ENCODE results near the gene FRMPD1. TPM values are rescaled to one million over a fixed set of nuclear protein-coding genes. Genes with fewer than 3 reads are reported as not detected.

The FRMPD1 gene, protein sequence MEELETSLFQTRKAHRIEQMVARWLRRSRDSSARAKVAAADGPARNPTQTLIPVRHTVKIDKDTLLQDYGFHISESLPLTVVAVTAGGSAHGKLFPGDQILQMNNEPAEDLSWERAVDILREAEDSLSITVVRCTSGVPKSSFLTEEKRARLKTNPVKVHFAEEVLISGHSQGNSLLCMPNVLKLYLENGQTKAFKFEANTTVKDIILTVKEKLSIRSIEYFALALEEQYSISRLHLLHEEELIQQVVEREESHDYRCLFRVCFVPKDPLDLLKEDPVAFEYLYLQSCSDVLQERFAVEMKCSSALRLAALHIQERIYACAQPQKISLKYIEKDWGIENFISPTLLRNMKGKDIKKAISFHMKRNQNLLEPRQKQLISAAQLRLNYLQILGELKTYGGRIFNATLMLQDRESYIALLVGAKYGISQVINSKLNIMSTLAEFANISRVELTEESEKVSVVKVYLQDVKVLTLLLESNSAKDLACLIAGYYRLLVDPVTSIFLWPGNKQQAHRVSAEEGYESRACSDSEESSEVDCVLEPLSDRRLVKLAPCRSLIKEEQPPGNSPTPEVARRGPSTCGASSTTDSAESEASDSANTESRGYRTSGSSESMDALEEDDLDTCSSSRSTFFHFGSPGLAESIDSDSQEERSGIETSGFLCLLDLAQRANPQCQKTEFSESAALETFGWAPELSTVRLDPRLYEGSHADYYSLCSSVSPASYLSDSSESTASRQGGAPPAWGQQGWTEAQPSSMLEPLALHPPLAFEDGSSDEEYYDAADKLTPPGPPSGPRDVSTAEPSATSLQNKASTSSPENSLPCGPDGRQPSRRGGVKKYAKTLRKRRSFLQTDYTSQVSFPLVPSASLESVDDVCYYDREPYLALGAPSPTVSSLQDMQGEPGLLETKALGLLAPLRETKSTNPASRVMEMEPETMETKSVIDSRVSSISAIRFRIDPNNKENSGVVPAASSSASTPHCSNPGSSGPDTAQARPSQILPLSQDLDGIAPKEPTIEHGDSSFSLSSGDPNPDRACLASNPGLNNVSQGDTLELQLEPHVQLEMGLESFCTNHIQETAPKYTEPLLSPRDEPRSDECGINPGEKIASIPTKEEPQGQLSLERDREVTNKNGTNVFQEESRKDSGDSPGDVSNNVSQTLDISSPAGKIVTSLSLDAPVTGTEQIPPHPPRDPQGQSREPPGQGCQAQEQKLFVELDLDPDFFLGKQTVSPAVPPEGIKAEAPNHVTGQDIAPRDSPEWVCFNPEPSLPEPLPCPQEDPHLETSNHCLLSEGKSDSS (N-terminal part only)
- 0.03 to 0.06 TPM (median 0.05 TPM) in 3 of 5 replicates, not detected in the others for total RNA-seq (2022; extraction: Qiagen RNA extraction; ENCODE audit: low read depth)

GRCh38 chr9:37650873-37651768 is at the start of gene FRMPD1:
Gene FRMPD1, plus strand, starts transcription at chr9:37650954. Its CDS starts 41,688 bp downstream, at chr9:37692642.

DNA sequence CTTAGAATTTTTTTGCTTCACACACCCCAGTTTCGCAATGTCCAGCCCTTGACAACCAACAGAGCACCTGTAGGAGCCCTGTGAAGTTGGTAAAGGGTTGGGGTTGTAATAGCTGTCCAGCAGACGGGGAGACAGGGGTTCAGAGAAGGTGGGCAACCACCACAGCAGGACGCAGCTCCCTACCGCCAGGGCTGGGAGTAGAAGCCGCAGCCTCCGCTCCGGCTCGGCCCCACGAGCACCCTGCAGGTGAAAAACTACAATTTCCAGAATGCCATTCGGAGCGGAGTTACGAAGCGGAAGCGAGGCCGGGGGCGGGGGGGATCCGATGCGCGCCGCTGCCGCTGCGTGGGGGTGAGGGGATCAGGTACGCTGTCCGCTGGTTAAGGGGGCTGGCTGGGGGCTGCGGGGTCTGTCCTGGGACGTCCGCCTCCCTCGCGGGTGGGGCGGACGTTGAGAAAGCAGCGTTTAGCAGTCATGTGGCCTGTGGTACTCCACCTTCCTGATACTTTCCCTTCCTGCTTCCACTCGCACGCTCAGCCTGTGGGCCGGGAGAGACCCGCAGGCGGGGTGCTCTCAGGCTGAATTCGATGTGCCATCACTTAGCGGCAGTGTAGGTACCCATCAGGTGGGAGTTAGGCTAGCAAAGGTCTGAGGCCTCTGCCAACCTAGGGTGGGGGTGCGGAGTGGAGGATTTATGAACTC is 102.9 kb downstream of the FRMPD1 start, which contains the start of gene TRMT10B:
Gene TRMT10B, plus strand, starts transcription at position 317 of the 702 bp plus-strand sequence. CDS start 8,127 bp downstream, outside the sequence.

DNA sequence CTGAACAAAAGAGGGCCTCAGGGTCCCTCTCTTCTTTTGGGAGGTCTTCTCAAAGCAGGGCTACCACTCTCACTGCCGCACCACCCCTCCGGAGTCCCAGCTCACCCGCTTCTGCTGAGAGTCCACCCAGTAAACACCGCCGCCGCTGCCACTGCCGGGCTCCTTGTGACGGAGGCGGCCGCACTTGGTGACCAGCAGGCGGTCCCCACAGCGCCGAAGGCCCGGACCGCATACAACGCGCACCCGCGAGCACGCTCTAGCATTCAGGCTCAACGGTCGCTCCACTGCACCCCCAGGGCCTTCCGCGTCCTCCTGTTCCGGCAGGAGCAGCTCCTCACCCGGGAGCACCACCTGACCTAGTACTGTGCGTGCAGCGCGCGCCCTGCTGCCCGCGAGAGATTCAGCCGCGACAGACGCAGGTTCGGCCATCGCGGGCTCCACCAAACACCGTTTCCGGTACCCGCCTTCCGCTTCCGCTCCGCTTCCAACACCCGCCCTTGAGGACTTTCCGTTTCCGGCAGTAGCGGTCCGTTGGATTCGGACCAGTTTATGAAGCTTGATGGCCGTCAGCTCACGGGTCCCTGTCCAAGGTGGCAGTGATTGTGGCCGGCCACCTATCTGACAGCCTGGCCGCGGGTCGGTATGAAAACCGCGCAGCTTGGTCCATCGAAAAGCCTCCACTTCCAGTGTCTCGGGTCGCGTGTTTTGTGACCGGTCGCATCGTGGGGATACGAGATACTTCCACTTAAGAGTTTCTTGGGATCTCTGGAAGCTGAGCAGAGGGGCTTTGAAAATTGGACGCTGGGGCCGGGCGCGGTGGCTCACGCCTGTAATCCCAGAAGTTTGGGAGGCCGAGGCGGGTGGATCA is 134.1 kb downstream of the FRMPD1 start, which contains the start of gene EXOSC3:
Gene EXOSC3, minus strand, starts transcription at position 449 of the 868 bp plus-strand sequence. Its CDS starts 20 bp downstream, at position 429.

Other genes starting within 250 kb of the FRMPD1 start
- gene GRHPR, start 228.3 kb upstream of the FRMPD1 start, total RNA-seq (2022; extraction: Qiagen RNA extraction; ENCODE audit: low read depth) = 153 to 175 TPM (median 172 TPM) in 5 replicates
- 6.3 to 8.0 TPM (median 7.3 TPM) in 5 replicates for gene ZBTB5, start 185.5 kb upstream of the FRMPD1 start, total RNA-seq (2022; extraction: Qiagen RNA extraction; ENCODE audit: low read depth)
- gene POLR1E, start 165.0 kb upstream of the FRMPD1 start, total RNA-seq (2022; extraction: Qiagen RNA extraction; ENCODE audit: low read depth) = 32.0 to 41.3 TPM (median 36.8 TPM) in 5 replicates
- gene FBXO10, start 74.6 kb upstream of the FRMPD1 start, total RNA-seq (2022; extraction: Qiagen RNA extraction; ENCODE audit: low read depth) = 5.8 to 8.8 TPM (median 7.3 TPM) in 5 replicates
- gene TOMM5, start 58.4 kb upstream of the FRMPD1 start, total RNA-seq (2022; extraction: Qiagen RNA extraction; ENCODE audit: low read depth) = 330 to 343 TPM (median 331 TPM) in 5 replicates
- gene TRMT10B, start 102.9 kb downstream of the FRMPD1 start, total RNA-seq (2022; extraction: Qiagen RNA extraction; ENCODE audit: low read depth) = 5.4 to 5.9 TPM (median 5.8 TPM) in 5 replicates
- 68.4 to 88.5 TPM (median 81.3 TPM) in 5 replicates for gene EXOSC3, start 134.1 kb downstream of the FRMPD1 start, total RNA-seq (2022; extraction: Qiagen RNA extraction; ENCODE audit: low read depth)
- 10.4 to 12.5 TPM (median 11.2 TPM) in 5 replicates for gene DCAF10, start 149.8 kb downstream of the FRMPD1 start, total RNA-seq (2022; extraction: Qiagen RNA extraction; ENCODE audit: low read depth)